GM12873 (cell line): ENCODE data around the gene SLC8A1.

ENCODE experiments used
- TF ChIP-seq, protein P1 (sequence below): IDR thresholded peaks from 2 replicates; pipeline ENCODE4 v1.5.1; 2012; ENCODE audit warnings: low read depth, mild to moderate bottlenecking, moderate library complexity, low read length, control low read depth; ENCODE audit not compliant: insufficient read depth; ENCODE audit errors: missing control alignments

SLC8A1 gene

DNA sequence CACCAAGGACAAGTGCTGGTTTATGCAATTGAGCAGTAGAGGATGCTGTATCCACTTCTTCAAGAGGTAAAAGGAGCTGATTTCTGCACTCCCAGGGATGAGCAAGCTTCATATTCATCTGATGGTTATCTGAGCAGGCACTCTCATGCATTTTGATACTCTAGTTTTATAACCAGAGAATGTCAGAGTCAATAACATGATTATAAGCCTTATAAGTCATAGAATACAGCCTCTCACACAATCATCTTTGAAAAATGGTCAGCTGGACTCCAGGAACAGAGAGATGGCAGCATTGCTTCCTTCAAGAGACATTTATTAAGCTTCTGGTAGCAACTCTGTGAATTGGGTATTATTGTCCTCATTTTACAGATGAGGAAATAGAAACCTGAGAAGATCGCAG, 167.1 kb downstream of the SLC8A1 start:
- TF ChIP-seq, protein P1, sequence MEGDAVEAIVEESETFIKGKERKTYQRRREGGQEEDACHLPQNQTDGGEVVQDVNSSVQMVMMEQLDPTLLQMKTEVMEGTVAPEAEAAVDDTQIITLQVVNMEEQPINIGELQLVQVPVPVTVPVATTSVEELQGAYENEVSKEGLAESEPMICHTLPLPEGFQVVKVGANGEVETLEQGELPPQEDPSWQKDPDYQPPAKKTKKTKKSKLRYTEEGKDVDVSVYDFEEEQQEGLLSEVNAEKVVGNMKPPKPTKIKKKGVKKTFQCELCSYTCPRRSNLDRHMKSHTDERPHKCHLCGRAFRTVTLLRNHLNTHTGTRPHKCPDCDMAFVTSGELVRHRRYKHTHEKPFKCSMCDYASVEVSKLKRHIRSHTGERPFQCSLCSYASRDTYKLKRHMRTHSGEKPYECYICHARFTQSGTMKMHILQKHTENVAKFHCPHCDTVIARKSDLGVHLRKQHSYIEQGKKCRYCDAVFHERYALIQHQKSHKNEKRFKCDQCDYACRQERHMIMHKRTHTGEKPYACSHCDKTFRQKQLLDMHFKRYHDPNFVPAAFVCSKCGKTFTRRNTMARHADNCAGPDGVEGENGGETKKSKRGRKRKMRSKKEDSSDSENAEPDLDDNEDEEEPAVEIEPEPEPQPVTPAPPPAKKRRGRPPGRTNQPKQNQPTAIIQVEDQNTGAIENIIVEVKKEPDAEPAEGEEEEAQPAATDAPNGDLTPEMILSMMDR: no peak

DNA sequence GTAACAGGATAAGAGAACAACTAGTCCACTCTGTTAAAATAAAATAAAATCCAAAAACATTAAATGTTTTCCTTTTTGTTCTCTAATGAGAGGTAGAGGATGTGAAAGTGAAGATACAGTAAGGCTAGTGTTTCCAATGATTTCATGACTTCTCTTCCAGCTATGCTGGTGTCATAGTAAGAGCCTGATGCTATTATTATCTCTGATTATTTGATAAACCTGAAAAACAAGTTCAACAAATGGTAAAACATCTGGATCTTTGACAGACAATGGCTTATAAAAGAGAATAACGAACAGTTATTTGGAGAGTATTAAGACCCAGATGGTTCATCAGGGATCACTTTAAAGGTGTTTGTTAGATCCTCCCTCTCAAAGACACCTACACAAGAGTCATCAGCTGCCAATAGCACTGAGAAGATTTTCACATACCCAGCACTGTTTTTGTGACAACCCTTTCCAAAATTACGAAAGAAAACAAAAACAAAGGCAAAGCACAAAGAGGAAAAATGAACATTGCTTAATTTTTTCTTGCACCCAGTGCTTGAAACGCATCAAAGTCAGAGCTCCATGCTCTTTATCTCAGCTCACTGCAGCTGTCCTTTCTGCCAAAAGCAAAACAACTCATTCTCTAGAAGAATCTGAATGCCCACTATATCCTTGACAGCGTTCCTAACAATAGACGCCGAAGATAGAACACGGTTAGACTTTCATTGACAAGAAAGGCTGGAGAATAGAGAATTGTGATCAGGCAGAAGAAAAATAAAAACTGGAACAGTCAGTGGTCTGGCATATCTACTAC, 168.6 kb downstream of the SLC8A1 start:
- TF ChIP-seq, protein P1: no peak

DNA sequence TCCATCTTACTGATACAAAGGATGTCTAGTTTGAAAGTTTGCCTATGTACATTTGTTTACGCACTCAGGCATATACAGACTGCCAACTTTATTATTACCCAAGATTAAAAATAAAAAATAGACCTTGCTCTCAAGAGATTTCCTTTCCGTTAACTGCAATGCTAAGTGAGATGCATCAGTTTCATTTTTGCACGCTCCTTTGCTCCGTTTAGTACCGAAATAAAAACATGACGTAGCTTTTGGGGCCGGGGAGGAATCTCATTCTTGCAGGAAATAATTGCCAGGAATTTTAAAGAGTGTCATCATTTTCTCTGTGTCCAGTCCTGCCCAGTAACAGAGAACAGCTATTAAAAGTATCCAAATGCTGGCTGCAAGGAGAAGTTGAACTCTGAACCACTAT, 169.5 kb downstream of the SLC8A1 start:
- TF ChIP-seq, protein P1: no peak

DNA sequence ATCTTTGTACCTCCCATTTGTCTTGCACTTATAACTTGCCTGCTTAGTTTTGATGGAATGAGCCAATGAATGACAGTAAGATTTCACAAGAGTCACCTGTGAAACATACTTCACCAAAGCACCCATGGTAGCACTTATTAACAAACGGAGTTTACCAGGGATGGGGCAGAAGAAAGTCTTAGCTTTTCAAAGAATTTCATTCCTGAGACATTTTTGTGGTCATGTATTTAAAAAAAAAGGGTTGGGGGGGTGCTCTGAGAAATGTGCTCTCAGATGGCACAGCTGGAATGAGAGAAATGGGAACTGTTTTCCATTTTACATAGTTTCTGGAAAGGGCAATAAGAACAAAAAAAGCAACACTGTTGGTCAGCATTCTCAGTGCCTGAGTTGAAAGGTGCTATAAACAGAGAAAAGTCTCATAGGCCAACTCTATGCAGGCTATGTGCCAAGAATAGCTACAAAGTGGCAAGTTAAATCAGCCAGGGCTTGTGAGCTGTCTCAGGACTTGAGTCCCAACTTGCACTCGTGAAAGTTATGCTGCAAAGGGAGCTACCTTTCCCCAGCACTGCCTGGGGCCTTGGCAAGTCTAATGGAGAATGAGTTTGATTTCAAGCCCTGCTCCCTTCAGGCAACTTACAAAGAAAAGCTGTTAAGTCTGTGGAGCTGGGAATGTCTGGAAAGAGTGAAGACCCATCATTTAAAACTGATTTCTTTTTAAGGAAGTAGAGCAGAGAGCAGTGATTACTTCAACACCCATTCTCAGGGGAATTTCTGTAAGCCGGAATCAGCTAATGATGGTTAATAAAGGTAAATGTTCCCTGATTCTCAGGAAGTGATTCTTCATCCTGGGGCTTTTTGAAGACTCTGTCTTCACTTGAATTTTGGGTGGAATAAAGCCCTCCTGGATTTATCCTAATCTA, 170.6 kb downstream of the SLC8A1 start:
- TF ChIP-seq, protein P1: no peak

DNA sequence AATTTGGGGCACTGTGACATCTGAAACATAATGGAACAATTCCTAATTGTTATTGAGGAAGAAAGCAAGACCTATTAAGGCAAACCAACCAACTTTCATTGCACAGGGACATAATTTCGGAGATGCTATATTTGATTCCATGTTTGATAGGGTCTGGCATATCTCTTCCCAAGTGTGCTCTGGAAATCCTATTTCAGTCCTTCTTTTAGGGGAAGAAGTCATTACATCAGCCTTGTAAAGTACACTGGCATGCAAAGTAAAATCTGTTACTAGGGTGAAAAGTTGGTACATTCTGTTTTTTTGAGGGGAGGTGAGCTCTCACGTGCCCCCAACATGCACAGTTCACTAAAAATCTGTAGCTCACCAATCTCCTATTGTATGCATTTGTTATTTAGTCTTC, 172.4 kb downstream of the SLC8A1 start:
- TF ChIP-seq, protein P1: no peak

DNA sequence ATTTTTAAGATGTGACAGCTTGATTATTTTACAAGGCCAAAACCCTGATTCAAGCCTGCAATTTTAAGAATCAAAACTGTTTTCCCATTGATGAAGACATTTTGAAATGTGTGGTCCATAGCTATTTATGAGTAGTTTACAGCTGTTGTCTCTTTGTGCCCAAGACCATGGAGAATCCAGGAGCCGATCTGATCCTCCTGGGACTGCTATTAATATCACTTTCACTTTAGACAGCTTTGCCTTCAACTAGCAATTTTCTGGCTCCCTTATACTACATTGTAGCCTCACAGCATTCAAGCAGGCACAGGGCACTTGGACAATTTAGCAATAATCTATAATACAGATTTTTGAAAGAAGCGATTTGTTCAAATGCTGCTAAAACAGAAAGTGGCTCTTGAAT, 172.9 kb downstream of the SLC8A1 start:
- TF ChIP-seq, protein P1: no peak

DNA sequence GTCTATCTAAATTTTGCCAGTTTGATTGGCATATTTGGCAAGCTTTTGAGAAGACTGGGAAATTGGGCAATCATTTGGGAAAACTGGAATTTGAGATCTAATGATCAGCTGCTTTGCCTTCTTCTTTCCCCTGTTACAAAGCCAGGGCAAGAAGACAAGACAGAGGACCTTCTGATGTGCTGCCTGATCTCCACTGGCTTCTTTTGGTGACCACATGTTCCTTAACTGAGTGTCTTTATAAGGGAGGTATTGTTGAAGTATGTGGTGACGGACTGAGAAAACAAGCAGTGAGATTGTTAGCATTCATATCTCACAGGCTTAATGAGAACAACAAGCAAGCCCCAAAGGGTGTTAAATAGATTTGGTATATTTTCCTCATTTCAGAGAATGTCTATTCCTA, 175.8 kb downstream of the SLC8A1 start:
- TF ChIP-seq, protein P1: no peak
